ENCODE measurements around the gene MCC.

DNA sequence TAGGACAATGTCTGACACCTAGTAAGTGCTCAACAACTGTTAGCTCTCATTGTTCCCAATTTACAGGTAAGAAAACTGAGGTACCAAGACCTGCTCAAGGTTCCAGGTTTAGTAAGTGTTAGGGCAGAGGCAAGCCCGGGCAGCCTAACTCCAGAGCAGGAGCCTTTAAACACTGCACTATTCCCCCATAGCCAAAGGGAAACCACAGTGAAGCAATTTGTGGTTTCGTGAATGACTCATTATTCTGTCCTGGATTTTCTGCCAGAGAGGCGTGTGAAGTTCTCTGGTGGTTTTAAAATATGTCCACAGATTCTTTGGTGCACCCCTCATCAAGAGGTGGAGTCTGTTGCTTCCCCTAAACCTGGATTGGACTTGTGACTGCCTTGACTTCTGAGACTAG, 1.0 kb upstream of the MCC start:
- TF ChIP-seq, protein P1, sequence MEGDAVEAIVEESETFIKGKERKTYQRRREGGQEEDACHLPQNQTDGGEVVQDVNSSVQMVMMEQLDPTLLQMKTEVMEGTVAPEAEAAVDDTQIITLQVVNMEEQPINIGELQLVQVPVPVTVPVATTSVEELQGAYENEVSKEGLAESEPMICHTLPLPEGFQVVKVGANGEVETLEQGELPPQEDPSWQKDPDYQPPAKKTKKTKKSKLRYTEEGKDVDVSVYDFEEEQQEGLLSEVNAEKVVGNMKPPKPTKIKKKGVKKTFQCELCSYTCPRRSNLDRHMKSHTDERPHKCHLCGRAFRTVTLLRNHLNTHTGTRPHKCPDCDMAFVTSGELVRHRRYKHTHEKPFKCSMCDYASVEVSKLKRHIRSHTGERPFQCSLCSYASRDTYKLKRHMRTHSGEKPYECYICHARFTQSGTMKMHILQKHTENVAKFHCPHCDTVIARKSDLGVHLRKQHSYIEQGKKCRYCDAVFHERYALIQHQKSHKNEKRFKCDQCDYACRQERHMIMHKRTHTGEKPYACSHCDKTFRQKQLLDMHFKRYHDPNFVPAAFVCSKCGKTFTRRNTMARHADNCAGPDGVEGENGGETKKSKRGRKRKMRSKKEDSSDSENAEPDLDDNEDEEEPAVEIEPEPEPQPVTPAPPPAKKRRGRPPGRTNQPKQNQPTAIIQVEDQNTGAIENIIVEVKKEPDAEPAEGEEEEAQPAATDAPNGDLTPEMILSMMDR (IDR thresholded peaks at IDR 0.05), result no peak
- TF ChIP-seq EZH2 (IDR thresholded peaks at IDR 0.05), result no peak
